Mammary epithelial cell (primary cell): Measurements from ENCODE around the gene JAK1.

Source experiments
- CTCF ChIP-seq, 2 donors: IDR thresholded peaks in 1 of 2; conservative IDR thresholded peaks in 1 of 2; 2 replicates each; pipeline ENCODE4 v1.5.1; 2011 to 2012; ENCODE audit warnings: inconsistent platforms in 2 of 2, low read length in 2 of 2, mild to moderate bottlenecking in 2 of 2, control low read depth in 1 of 2, low read depth in 1 of 2; ENCODE audit not compliant: insufficient read depth in 1 of 2; ENCODE audit errors: extremely low read depth in 1 of 2
- EZH2 ChIP-seq: IDR thresholded peaks from 2 replicates; pipeline ENCODE4 v1.6.1; 2012; ENCODE audit warnings: low read length, inconsistent platforms, borderline replicate concordance

- TF ChIP-seq CTCF (conservative IDR thresholded peaks at IDR 0.05 in 1 of 2, IDR thresholded peaks at IDR 0.05 in 1 of 2; ENCODE audit: extremely low read depth in 1 of 2, insufficient read depth in 1 of 2, low read depth in 1 of 2, low read length in 2 of 2) = no peak
- no peak for TF ChIP-seq EZH2
These were observed 91.2 kb downstream of the JAK1 start for GRCh38 chr1:64875101-64875500.
